ENCODE data around the gene ZNF430. TPM values are rescaled to one million over a fixed set of nuclear protein-coding genes. Genes with fewer than 3 reads are reported as not detected.

Gene ZNF430
- total and polyA plus RNA-seq, 9 of the 15 experiments (the other 6 are each of a cell fraction or from before 2014, with no cell fraction given): 4.7 to 15.4 (median 9.4) TPM

DNA sequence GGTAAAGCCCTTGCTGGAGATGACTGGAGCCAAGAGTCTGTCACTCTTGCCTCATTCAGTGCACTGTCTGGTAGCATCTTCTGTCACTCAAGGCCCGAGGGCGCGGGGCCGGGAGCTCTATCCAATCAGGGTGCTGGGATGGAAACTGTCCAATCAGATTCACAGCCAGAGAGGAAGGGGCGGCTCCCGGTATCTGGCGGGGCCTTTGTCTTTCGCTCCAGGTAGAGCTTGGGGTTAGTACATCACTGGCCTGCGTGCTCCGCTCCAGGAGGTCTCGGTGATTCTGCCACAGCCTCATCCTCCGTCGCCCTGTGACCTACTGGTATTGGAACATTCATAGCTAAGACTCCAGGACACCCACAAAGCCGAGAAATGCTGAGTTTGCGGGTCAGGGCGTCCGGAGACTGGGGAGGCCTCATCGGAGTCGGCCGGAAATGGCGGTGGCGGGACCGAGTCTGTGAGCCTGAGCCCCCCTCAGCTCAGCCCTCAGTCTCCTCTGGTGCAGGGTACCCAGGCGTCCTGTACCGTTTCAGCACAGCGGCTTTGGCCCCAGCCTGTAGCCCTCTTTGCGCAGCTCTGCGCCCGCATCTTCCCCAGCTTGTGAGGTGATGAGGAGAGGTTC lies 20.6 kb upstream of the ZNF430 start (continued):
- TF ChIP-seq ZMIZ1 (IDR thresholded peaks at IDR 0.05; ENCODE audit: low read depth in 2 of 2, low read length in 2 of 2): no peak
- TF ChIP-seq HDGF (IDR thresholded peaks at IDR 0.05): no peak
- TF ChIP-seq NFYB (IDR thresholded peaks at IDR 0.05; ENCODE audit: extremely low read depth, insufficient read length): peak; percentile 90
- TF ChIP-seq ZBTB40 (IDR thresholded peaks at IDR 0.05): peak; percentile 68
- TF ChIP-seq ZBTB40 (CRISPR knock-in tag; IDR thresholded peaks at IDR 0.05): no peak
- TF ChIP-seq E2F6 (IDR thresholded peaks at IDR 0.05; ENCODE audit: borderline replicate concordance in 1 of 2, extremely low read depth in 1 of 2, insufficient read depth in 1 of 2, insufficient read length in 1 of 2, low read depth in 1 of 2, low read length in 1 of 2, poor library complexity in 1 of 2, severe bottlenecking in 1 of 2): peak in 1 of 2 experiments; percentile 19
- TF ChIP-seq KLF13 (tag; IDR thresholded peaks at IDR 0.05; ENCODE audit: borderline replicate concordance, low read depth): no peak
- peak; percentile 59 for TF ChIP-seq SP2 (IDR thresholded peaks at IDR 0.05; ENCODE audit: extremely low read depth, low read depth, low read length, poor library complexity, severe bottlenecking)
- peak; percentile 26 for TF ChIP-seq RBM25 (IDR thresholded peaks at IDR 0.05; ENCODE audit: low read depth, low read length, severe bottlenecking)

Measured in K562 (cell line).